HG03439 (cell line): ENCODE measurements around the gene ATG16L2.
A peak's percentile ranks its signal among the peaks of the same experiment; 100 is the strongest.
"Not testable (repeated sequence)": the region's sequence is repeated elsewhere in the genome, so short reads cannot be mapped to it uniquely, and the experiment has no call there.

Source experiments
- ATAC-seq: cut with Tn5 transposase; IDR thresholded peaks from one replicate; pipeline ENCODE4 v1.9.1; 2021; ENCODE audit warnings: mild to moderate bottlenecking, moderate library complexity; ENCODE audit not compliant: unreplicated experiment

The ATG16L2 gene

GRCh38 chr11:72802822-72803221, 11.4 kb upstream of the ATG16L2 start:
- no peak for ATAC-seq

GRCh38 chr11:72805216-72805615, 9.0 kb upstream of the ATG16L2 start:
- no peak for ATAC-seq

- not testable (repeated sequence) for ATAC-seq
Observed at GRCh38 chr11:72806378-72806777, 7.8 kb upstream of the ATG16L2 start.

- no peak for ATAC-seq
Observed at GRCh38 chr11:72807021-72807693, 7.1 kb upstream of the ATG16L2 start.

GRCh38 chr11:72807792-72808191, 6.4 kb upstream of the ATG16L2 start:
- ATAC-seq: no peak

- no peak for ATAC-seq
Observed at GRCh38 chr11:72808331-72808798, 5.8 kb upstream of the ATG16L2 start.

GRCh38 chr11:72811686-72812085, 2.5 kb upstream of the ATG16L2 start:
- ATAC-seq: not testable (repeated sequence)

GRCh38 chr11:72812604-72812966, 1.6 kb upstream of the ATG16L2 start:
- no peak for ATAC-seq

GRCh38 chr11:72812967-72813739, 1.1 kb upstream of the ATG16L2 start:
- ATAC-seq: no peak

GRCh38 chr11:72813740-72814285, 398 bp upstream of the ATG16L2 start:
- ATAC-seq: peak; percentile 49

GRCh38 chr11:72815110-72815618, 953 bp downstream of the ATG16L2 start:
- ATAC-seq: no peak

- no peak for ATAC-seq
Observed at GRCh38 chr11:72816404-72816990, 2.3 kb downstream of the ATG16L2 start.

GRCh38 chr11:72817966-72818365, 3.8 kb downstream of the ATG16L2 start:
- no peak for ATAC-seq

GRCh38 chr11:72818971-72819370, 4.8 kb downstream of the ATG16L2 start:
- ATAC-seq: no peak

GRCh38 chr11:72820439-72821139, 6.4 kb downstream of the ATG16L2 start:
- ATAC-seq: no peak

GRCh38 chr11:72821221-72821919, 7.2 kb downstream of the ATG16L2 start:
- no peak for ATAC-seq

GRCh38 chr11:72821920-72822799, 7.9 kb downstream of the ATG16L2 start:
- ATAC-seq: peak; percentile 52

- ATAC-seq: no peak
Observed at GRCh38 chr11:72823105-72823804, 9.0 kb downstream of the ATG16L2 start.

GRCh38 chr11:72824020-72824419, 9.8 kb downstream of the ATG16L2 start:
- ATAC-seq: no peak
